Stimulated activated naive CD8-positive, alpha-beta T cell treated with anti-CD3 and anti-CD28 coated beads, Interleukin-15, Interleukin-2, amounts not matched to agents 100 ng/mL and 50 ng/mL, for 24 hours (primary cell): ENCODE data around the gene ATP1A2.
A peak's percentile ranks its signal among the peaks of the same experiment; 100 is the strongest.
"Not testable (repeated sequence)": the region's sequence is repeated elsewhere in the genome, so short reads cannot be mapped to it uniquely, and the experiment has no call there.

Experiments used
- H3K27ac Mint-ChIP-seq: one replicate; pipeline ENCODE4 v1.8.0; 2021; ENCODE audit warnings: mild to moderate bottlenecking, mixed read lengths
- H3K27me3 Mint-ChIP-seq: one replicate; pipeline ENCODE4 v1.8.0; 2021; ENCODE audit warnings: mixed read lengths
- H3K36me3 Mint-ChIP-seq: one replicate; pipeline ENCODE4 v1.8.0; 2021; ENCODE audit warnings: low read depth, mixed read lengths
- H3K4me1 Mint-ChIP-seq: one replicate; pipeline ENCODE4 v1.8.0; 2021; ENCODE audit warnings: low read depth, mixed read lengths
- H3K4me3 Mint-ChIP-seq: one replicate; pipeline ENCODE4 v1.8.0; 2021; ENCODE audit warnings: mild to moderate bottlenecking, mixed read lengths
- H3K9me3 Mint-ChIP-seq: one replicate; pipeline ENCODE4 v1.8.0; 2021; ENCODE audit warnings: mixed read lengths

The ATP1A2 gene

GRCh38 chr1:160103658-160104408 lies 11.7 kb upstream of the ATP1A2 start:
- Mint-ChIP-seq H3K4me1 (peaks cover 42% of the 10 kb centered on the region), H3K27ac (no peak overlapping the region), H3K27me3 (no peaks in the 10 kb centered on the region)

GRCh38 chr1:160104486-160104885 lies 11.1 kb upstream of the ATP1A2 start:
- no peaks in the 10 kb centered on the region for H3K9me3 Mint-ChIP-seq
- H3K4me3 Mint-ChIP-seq = no peak overlapping the region
- no peak overlapping the region for H3K27ac Mint-ChIP-seq
- no peaks in the 10 kb centered on the region for H3K36me3 Mint-ChIP-seq
- H3K4me1 Mint-ChIP-seq = peaks cover 39% of the 10 kb centered on the region
- H3K27me3 Mint-ChIP-seq = no peaks in the 10 kb centered on the region

More at GRCh38 chr1:160103658-160104408, 11.7 kb upstream of the ATP1A2 start:
- Mint-ChIP-seq H3K36me3 (no peaks in the 10 kb centered on the region), H3K9me3 (no peaks in the 10 kb centered on the region), H3K4me3 (no peak overlapping the region)

GRCh38 chr1:160105155-160105554 lies 10.4 kb upstream of the ATP1A2 start:
- Mint-ChIP-seq H3K9me3 (no peaks in the 10 kb centered on the region), H3K36me3 (no peaks in the 10 kb centered on the region), H3K4me1 (peaks cover 36% of the 10 kb centered on the region)

GRCh38 chr1:160107512-160107911 lies 8.0 kb upstream of the ATP1A2 start:
- Mint-ChIP-seq H3K4me3 (no peak overlapping the region), H3K4me1 (peaks cover 17% of the 10 kb centered on the region), H3K27me3 (no peaks in the 10 kb centered on the region), H3K36me3 (no peaks in the 10 kb centered on the region), H3K27ac (no peak overlapping the region), H3K9me3 (no peaks in the 10 kb centered on the region)

More at GRCh38 chr1:160105155-160105554, 10.4 kb upstream of the ATP1A2 start:
- no peak overlapping the region for H3K4me3 Mint-ChIP-seq
- no peaks in the 10 kb centered on the region for H3K27me3 Mint-ChIP-seq
- no peak overlapping the region for H3K27ac Mint-ChIP-seq

GRCh38 chr1:160108888-160109662 lies 6.5 kb upstream of the ATP1A2 start:
- peak overlapping the region; percentile 56 for H3K27ac Mint-ChIP-seq
- no peaks in the 10 kb centered on the region for H3K9me3 Mint-ChIP-seq
- peaks cover 6% of the 10 kb centered on the region for H3K4me1 Mint-ChIP-seq
- no peaks in the 10 kb centered on the region for H3K36me3 Mint-ChIP-seq
- H3K27me3 Mint-ChIP-seq = no peaks in the 10 kb centered on the region
- H3K4me3 Mint-ChIP-seq = no peak overlapping the region

- Mint-ChIP-seq H3K4me3 (no peak overlapping the region), H3K9me3 (no peaks in the 10 kb centered on the region), H3K27ac (no peak overlapping the region), H3K36me3 (no peaks in the 10 kb centered on the region), H3K27me3 (no peaks in the 10 kb centered on the region), H3K4me1 (peaks cover 6% of the 10 kb centered on the region)
Measured at GRCh38 chr1:160109686-160110085, 5.9 kb upstream of the ATP1A2 start.

- H3K27me3 Mint-ChIP-seq, H3K36me3 Mint-ChIP-seq: not testable (repeated sequence)
Measured at GRCh38 chr1:160111462-160111861, 4.1 kb upstream of the ATP1A2 start.

GRCh38 chr1:160112357-160112756 lies 3.2 kb upstream of the ATP1A2 start:
- Mint-ChIP-seq H3K27ac (no peak overlapping the region), H3K27me3 (peaks cover 5% of the 10 kb centered on the region), H3K4me1 (peaks cover 6% of the 10 kb centered on the region), H3K36me3 (no peaks in the 10 kb centered on the region), H3K9me3 (no peaks in the 10 kb centered on the region), H3K4me3 (no peak overlapping the region)

More at GRCh38 chr1:160111462-160111861, 4.1 kb upstream of the ATP1A2 start:
- not testable (repeated sequence) for H3K4me1 Mint-ChIP-seq, H3K27ac Mint-ChIP-seq, H3K4me3 Mint-ChIP-seq, H3K9me3 Mint-ChIP-seq

GRCh38 chr1:160113407-160113806 lies 2.2 kb upstream of the ATP1A2 start:
- H3K4me3 Mint-ChIP-seq = no peak overlapping the region
- H3K27me3 Mint-ChIP-seq = peaks cover 5% of the 10 kb centered on the region
- no peaks in the 10 kb centered on the region for H3K36me3 Mint-ChIP-seq
- no peaks in the 10 kb centered on the region for H3K9me3 Mint-ChIP-seq
- peaks cover 6% of the 10 kb centered on the region for H3K4me1 Mint-ChIP-seq
- H3K27ac Mint-ChIP-seq = no peak overlapping the region

- no peak overlapping the region for H3K27ac Mint-ChIP-seq
- no peaks in the 10 kb centered on the region for H3K9me3 Mint-ChIP-seq
- peaks cover 5% of the 10 kb centered on the region for H3K27me3 Mint-ChIP-seq
- peaks cover under 1% of the 10 kb centered on the region for H3K4me1 Mint-ChIP-seq
- H3K4me3 Mint-ChIP-seq = no peak overlapping the region
- no peaks in the 10 kb centered on the region for H3K36me3 Mint-ChIP-seq
Measured at GRCh38 chr1:160114085-160114484, 1.5 kb upstream of the ATP1A2 start.

GRCh38 chr1:160116283-160117147 lies 956 bp downstream of the ATP1A2 start:
- Mint-ChIP-seq H3K4me3 (no peak overlapping the region), H3K36me3 (no peaks in the 10 kb centered on the region), H3K9me3 (no peaks in the 10 kb centered on the region), H3K27me3 (peaks cover 5% of the 10 kb centered on the region), H3K4me1 (no peaks in the 10 kb centered on the region), H3K27ac (no peak overlapping the region)

GRCh38 chr1:160117300-160117699 lies 1.7 kb downstream of the ATP1A2 start:
- no peak overlapping the region for H3K27ac Mint-ChIP-seq
- H3K4me1 Mint-ChIP-seq = no peaks in the 10 kb centered on the region
- H3K36me3 Mint-ChIP-seq = no peaks in the 10 kb centered on the region
- no peaks in the 10 kb centered on the region for H3K9me3 Mint-ChIP-seq
- H3K27me3 Mint-ChIP-seq = peaks cover 5% of the 10 kb centered on the region
- no peak overlapping the region for H3K4me3 Mint-ChIP-seq

- Mint-ChIP-seq H3K4me1 (no peaks in the 10 kb centered on the region), H3K36me3 (no peaks in the 10 kb centered on the region), H3K9me3 (no peaks in the 10 kb centered on the region), H3K27me3 (peaks cover 5% of the 10 kb centered on the region), H3K27ac (no peak overlapping the region), H3K4me3 (no peak overlapping the region)
Measured at GRCh38 chr1:160117709-160118183, 2.2 kb downstream of the ATP1A2 start.

- peaks cover 5% of the 10 kb centered on the region for H3K27me3 Mint-ChIP-seq
- H3K4me3 Mint-ChIP-seq = no peak overlapping the region
- H3K27ac Mint-ChIP-seq = no peak overlapping the region
- no peaks in the 10 kb centered on the region for H3K4me1 Mint-ChIP-seq
- no peaks in the 10 kb centered on the region for H3K36me3 Mint-ChIP-seq
- no peaks in the 10 kb centered on the region for H3K9me3 Mint-ChIP-seq
Measured at GRCh38 chr1:160118928-160119327, 3.4 kb downstream of the ATP1A2 start.
